HCT116 (cell line): ENCODE results near the gene SPARCL1. TPM values are rescaled to one million over a fixed set of nuclear protein-coding genes. Genes with fewer than 3 reads are reported as not detected.

Experiments
- ATAC-seq: fragments of 200-7000 bp; cut with Tn5 transposase; 2 replicates; pipeline ENCODE4 v1.9.1; 2020; ENCODE audit warnings: mild to moderate bottlenecking, moderate library complexity
- BruUV-seq: library from RNA; stranded (reverse); fragments of 400-500 nt; replicated peaks from 2 replicates; lab custom pipeline; 2021; lab: Mats Ljungman, UMichigan
- CTCF ChIA-PET: fragments of 300-600 bp; sonication (Branson Sonifier 250); formaldehyde crosslinking; loops from one replicate; lab custom pipeline; 2021; ENCODE audit warnings: antibody characterized with exemption; lab: Charles Lee
- POLR2A ChIA-PET: fragments of 300-600, 350-600 bp; sonication (Branson Sonifier 250); formaldehyde crosslinking; loops from one replicate; lab custom pipeline; 2021; ENCODE audit warnings: antibody characterized with exemption; lab: Charles Lee
- RAD21 ChIA-PET, 2 experiments: fragments of 300-600 bp; sonication (Branson Sonifier 250); formaldehyde crosslinking; loops; one replicate each; lab custom pipeline; 2023; ENCODE audit warnings: low total read pairs in 2 of 2; ENCODE audit not compliant: uncharacterized antibody in 2 of 2, unreplicated experiment in 2 of 2, low non-redundant PET in 1 of 2; lab: Charles Lee
- DNase-seq: peaks from one replicate; pipeline ENCODE4 v3.0.0-alpha.2; 2010; ENCODE audit warnings: low read depth, low spot score
- H2AFZ ChIP-seq: fragments of 200-600 bp; shearing (Covaris generic), sonication (generic); 2 replicates; pipeline ENCODE4 v1.6.1; 2017; ENCODE audit warnings: low read depth, mixed run types, mixed read lengths, antibody characterized with exemption, low read length; ENCODE audit not compliant: poor library complexity, severe bottlenecking
- H3K27ac ChIP-seq: 2 replicates; pipeline ENCODE4 v1.5.1; 2012; ENCODE audit warnings: low read depth, low read length
- H3K27me3 ChIP-seq: fragments of 200-600 bp; sonication (generic); 2 replicates; pipeline ENCODE4 v1.6.1; 2016; ENCODE audit warnings: mixed run types, low read length, mixed read lengths; ENCODE audit not compliant: insufficient read depth
- H3K36me3 ChIP-seq, 2 experiments: fragments of 200-500 bp in 1 of 2; fragments of 200-600 bp in 1 of 2; sonication (Bioruptor generic) in 1 of 2; sonication (generic) in 1 of 2; 2 replicates each; pipeline versions ENCODE4 v1.5.1 to v1.6.1; 2014 to 2016; ENCODE audit warnings: low read length in 2 of 2, inconsistent platforms in 1 of 2, mixed read lengths in 1 of 2, mixed run types in 1 of 2; ENCODE audit not compliant: insufficient read depth in 2 of 2, control insufficient read depth in 1 of 2
- H3K4me1 ChIP-seq, 2 experiments: fragments of 200-600 bp in 1 of 2; sonication (generic) in 1 of 2; 2 replicates each; pipeline versions ENCODE4 v1.5.1 to v1.6.1; 2012 to 2017; ENCODE audit warnings: low read length in 2 of 2, inconsistent platforms in 1 of 2, mild to moderate bottlenecking in 1 of 2, mixed read lengths in 1 of 2, mixed run types in 1 of 2, moderate library complexity in 1 of 2; ENCODE audit not compliant: insufficient read depth in 2 of 2, control insufficient read depth in 1 of 2
- H3K4me2 ChIP-seq: fragments of 200-600 bp; sonication (generic); 2 replicates; pipeline ENCODE4 v1.6.1; 2017; ENCODE audit warnings: mixed run types, low read length, mixed read lengths
- H3K4me3 ChIP-seq, 2 experiments: fragments of 200-600 bp in 1 of 2; sonication (generic) in 1 of 2; replicated peaks in 1 of 2; 2 replicates each; pipeline ENCODE4 v1.5.1; 2011 to 2016; ENCODE audit warnings: low read length in 2 of 2, control low read depth in 1 of 2, low read depth in 1 of 2, mild to moderate bottlenecking in 1 of 2, mixed read lengths in 1 of 2, mixed run types in 1 of 2
- H3K79me2 ChIP-seq: fragments of 200-600 bp; sonication (generic); 2 replicates; pipeline ENCODE4 v1.6.1; 2017; ENCODE audit warnings: mild to moderate bottlenecking, mixed run types, low read length, moderate library complexity, mixed read lengths; ENCODE audit not compliant: insufficient read depth
- H3K9ac ChIP-seq: fragments of 200-600 bp; sonication (generic); 2 replicates; pipeline ENCODE4 v1.6.1; 2016; ENCODE audit warnings: low read length, mixed read lengths
- H3K9me2 ChIP-seq: fragments of 200-600 bp; sonication (generic), shearing (Covaris generic); 2 replicates; pipeline ENCODE4 v1.6.1; 2017; ENCODE audit warnings: mixed run types, mild to moderate bottlenecking, moderate library complexity; ENCODE audit not compliant: insufficient read depth
- H3K9me3 ChIP-seq, 2 experiments: fragments of 200-500 bp in 1 of 2; fragments of 200-600 bp in 1 of 2; sonication (Bioruptor generic) in 1 of 2; sonication (generic) in 1 of 2; 2 replicates each; pipeline ENCODE4 v1.6.1; 2014 to 2017; ENCODE audit warnings: low read length in 2 of 2, mixed read lengths in 2 of 2, inconsistent platforms in 1 of 2, low read depth in 1 of 2, mild to moderate bottlenecking in 1 of 2, mixed run types in 1 of 2, moderate library complexity in 1 of 2; ENCODE audit not compliant: control insufficient read depth in 1 of 2, insufficient read depth in 1 of 2
- H4K20me1 ChIP-seq: fragments of 200-600 bp; sonication (generic), shearing (Covaris generic); 2 replicates; pipeline ENCODE4 v1.6.1; 2017; ENCODE audit warnings: mixed run types, mild to moderate bottlenecking, moderate library complexity; ENCODE audit not compliant: insufficient read depth
- ATF3 ChIP-seq: IDR thresholded peaks from 2 replicates; pipeline ENCODE4 v1.6.1; 2012
- CBX3 ChIP-seq: IDR thresholded peaks from 2 replicates; pipeline ENCODE4 v1.6.1; 2012; ENCODE audit warnings: low read depth
- CEBPB ChIP-seq: IDR thresholded peaks from 2 replicates; pipeline ENCODE4 v1.6.1; 2012; ENCODE audit warnings: low read depth
- EGR1 ChIP-seq: IDR thresholded peaks from 2 replicates; pipeline ENCODE4 v1.6.1; 2012; ENCODE audit warnings: low read depth
- ELF1 ChIP-seq: IDR thresholded peaks from 2 replicates; pipeline ENCODE4 v1.6.1; 2012; ENCODE audit warnings: low read depth, borderline replicate concordance
- EZH2 ChIP-seq: fragments of 200-600 bp; sonication (generic); IDR thresholded peaks from 2 replicates; pipeline ENCODE4 v1.6.1; 2017; ENCODE audit warnings: antibody characterized with exemption, mixed run types
- EZH2phosphoT487 ChIP-seq: fragments of 200-600 bp; IDR thresholded peaks from 2 replicates; pipeline ENCODE4 v1.6.1; 2018; ENCODE audit warnings: antibody characterized with exemption, borderline replicate concordance
- FOSL1 ChIP-seq: IDR thresholded peaks from 2 replicates; pipeline ENCODE4 v1.6.1; 2012; ENCODE audit warnings: low read depth
- JUND ChIP-seq: IDR thresholded peaks from 2 replicates; pipeline ENCODE4 v1.6.1; 2012
- MAX ChIP-seq: IDR thresholded peaks from 2 replicates; pipeline ENCODE4 v1.6.1; 2012
- POLR2A ChIP-seq: IDR thresholded peaks from 2 replicates; pipeline ENCODE4 v1.7.0; 2011; ENCODE audit warnings: borderline replicate concordance; ENCODE audit not compliant: insufficient read depth, insufficient read length; ENCODE audit errors: extremely low read depth
- RAD21 ChIP-seq: IDR thresholded peaks from 2 replicates; pipeline ENCODE4 v1.6.1; 2012; ENCODE audit warnings: low read depth, mild to moderate bottlenecking
- SIN3A ChIP-seq: IDR thresholded peaks from 2 replicates; pipeline ENCODE4 v1.6.1; 2012; ENCODE audit warnings: low read depth
- SP1 ChIP-seq: IDR thresholded peaks from 2 replicates; pipeline ENCODE4 v1.6.1; 2012; ENCODE audit warnings: low read depth
- SRF ChIP-seq: IDR thresholded peaks from 2 replicates; pipeline ENCODE4 v1.6.1; 2012; ENCODE audit warnings: low read depth
- YY1 ChIP-seq: IDR thresholded peaks from 2 replicates; pipeline ENCODE4 v1.6.1; 2011; ENCODE audit warnings: low read length, low read depth, moderate library complexity, mild to moderate bottlenecking; ENCODE audit not compliant: insufficient replicate concordance; ENCODE audit errors: extremely low read depth
- ZBTB33 ChIP-seq: IDR thresholded peaks from 2 replicates; pipeline ENCODE4 v1.6.1; 2011; ENCODE audit warnings: mild to moderate bottlenecking, low read length, moderate library complexity; ENCODE audit not compliant: insufficient replicate concordance; ENCODE audit errors: extremely low read depth
- ZFX ChIP-seq: fragments of 450-650 bp; IDR thresholded peaks from 2 replicates; pipeline ENCODE4 v1.6.1; 2017
- ZNF274 ChIP-seq: fragments of 200-500 bp; sonication (Bioruptor generic); IDR thresholded peaks from 2 replicates; pipeline ENCODE4 v1.6.1; 2014; ENCODE audit warnings: mild to moderate bottlenecking, low read depth, low read length, inconsistent platforms
- intact Hi-C: fragments of 100-400 bp; cut with micrococcal nuclease; formaldehyde crosslinking; loops from 2 replicates; pipeline ENCODE4 v1.10.0; 2022
- total RNA-seq: library from RNA; stranded (reverse); gene quantifications from one replicate; pipeline ENCODE4 v1.2.1, GENCODE V29; 2021; ENCODE audit not compliant: unreplicated experiment

SPARCL1 gene
- total RNA-seq, 1 experiment from 2014 or later = 0.96 TPM

GRCh38 chr4:87512400-87512799 lies 16.8 kb downstream of the SPARCL1 start:
- Histone ChIP-seq H3K9me2 (no peaks in the 10 kb centered on the region), H3K27me3 (no peaks in the 10 kb centered on the region), H2AFZ (no peak overlapping the region), H3K79me2 (no peaks in the 10 kb centered on the region), H3K9me3 (no peaks in the 10 kb centered on the region), H3K9ac (no peak overlapping the region), H3K4me3 (no peak overlapping the region), H3K36me3 (no peaks in the 10 kb centered on the region), H3K27ac (no peak overlapping the region), H3K4me1 (no peaks in the 10 kb centered on the region)
- POLR2A ChIA-PET = no interaction called here
- RAD21 ChIA-PET = no interaction called here
- BruUV-seq = no TSS peak
- DNase-seq (no peak), ATAC-seq (no peak)
- intact Hi-C loops = no loop called here
- CTCF ChIA-PET = no interaction called here
- TF ChIP-seq POLR2A (no peak), EZH2 (no peak), YY1 (no peak), EGR1 (no peak), ZBTB33 (no peak), ATF3 (no peak)
- TF ChIP-seq, all 23 proteins: peak for 0
- H3K4me2 ChIP-seq = no peak overlapping the region
- no peaks in the 10 kb centered on the region for H4K20me1 ChIP-seq

GRCh38 chr4:87511500-87511899 lies 17.7 kb downstream of the SPARCL1 start:
- Histone ChIP-seq H3K4me3 (no peak overlapping the region), H3K9ac (no peak overlapping the region), H3K79me2 (no peaks in the 10 kb centered on the region), H4K20me1 (no peaks in the 10 kb centered on the region), H3K4me2 (no peak overlapping the region), H2AFZ (no peak overlapping the region), H3K36me3 (no peaks in the 10 kb centered on the region), H3K27me3 (no peaks in the 10 kb centered on the region), H3K4me1 (no peaks in the 10 kb centered on the region), H3K27ac (no peak overlapping the region), H3K9me3 (no peaks in the 10 kb centered on the region), H3K9me2 (no peaks in the 10 kb centered on the region)
- BruUV-seq = no TSS peak
- ChIA-PET POLR2A (no interaction called here), RAD21 (no interaction called here), CTCF (no interaction called here)
- ATAC-seq = no peak
- intact Hi-C loops = no loop called here
- no peak for DNase-seq
- TF ChIP-seq SP1 (no peak), POLR2A (no peak), ZFX (no peak), CBX3 (no peak), MAX (no peak), SRF (no peak), EZH2phosphoT487 (no peak), JUND (no peak), ELF1 (no peak), FOSL1 (no peak), EGR1 (no peak), ATF3 (no peak), ZNF274 (no peak), SIN3A (no peak), CEBPB (no peak), RAD21 (no peak), ZBTB33 (no peak)
